ENCODE results near the gene LPIN3. TPM values are rescaled to one million over a fixed set of nuclear protein-coding genes. Genes with fewer than 3 reads are reported as not detected.

Gene LPIN3
- total and polyA plus RNA-seq, 2 of the 8 experiments (the other 6 are each of a cell fraction or from before 2014, with no cell fraction given) = 3.7 to 3.9 TPM

DNA sequence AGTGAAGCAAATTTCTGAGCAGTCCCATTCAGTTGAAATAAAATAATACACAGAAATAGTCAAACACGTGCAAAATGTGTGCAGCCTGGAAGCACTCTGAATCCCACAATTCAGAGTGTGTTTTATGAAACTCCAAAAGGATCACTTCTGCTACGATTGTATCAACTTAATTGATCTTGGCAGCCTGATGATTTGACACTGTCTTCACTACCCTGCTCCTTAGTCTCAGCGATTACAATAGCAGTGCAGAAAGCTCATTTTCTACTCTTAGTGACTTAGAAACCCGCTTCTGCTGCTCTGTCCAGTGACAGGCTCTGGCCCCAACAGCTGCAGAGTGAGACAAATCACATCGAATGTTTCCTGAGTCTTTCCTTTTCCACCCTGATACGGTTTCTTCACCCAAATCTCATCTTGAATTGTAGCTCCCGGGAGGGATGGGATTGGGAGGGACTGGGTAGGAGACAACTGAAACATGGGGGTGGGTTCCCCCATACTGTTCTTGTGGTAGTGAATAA is 42.2 kb downstream of the LPIN3 start:
- no peak overlapping the region for H4K91ac ChIP-seq (replicated peaks; ENCODE audit: insufficient read length, low read length)
- H3K4me1 ChIP-seq (replicated peaks in 1 of 4; ENCODE audit: control insufficient read depth in 3 of 4, insufficient read depth in 4 of 4, low read length in 3 of 4) = peaks cover 0 to 4% (median 1%) of the 10 kb centered on the region in 4 experiments; a peak in 2 of 7 replicates
- no peaks in the 10 kb centered on the region for H3K79me2 ChIP-seq (ENCODE audit: control insufficient read depth in 1 of 2, insufficient read depth in 2 of 2, low read length in 2 of 2)
- H3K36me3 ChIP-seq (ENCODE audit: control insufficient read depth in 2 of 4, insufficient read depth in 4 of 4, low read length in 3 of 4) = no peaks in the 10 kb centered on the region
- no peaks in the 10 kb centered on the region for H3K27me3 ChIP-seq (replicated peaks in 1 of 4; ENCODE audit: control insufficient read depth in 3 of 4, extremely low read depth in 1 of 4, insufficient read depth in 3 of 4, low read length in 3 of 4)
- no peak overlapping the region for H2BK120ac ChIP-seq (replicated peaks; ENCODE audit: low read depth, low read length)
- no peak overlapping the region for H3K56ac ChIP-seq (replicated peaks; ENCODE audit: insufficient read length, low read depth, low read length)
- no peak overlapping the region for H3K4ac ChIP-seq (replicated peaks; ENCODE audit: insufficient read length, low read depth, low read length)
- ChIA-PET CTCF (ENCODE audit: partially characterized antibody) (interaction anchor here (0.5 to 1.2 kb wide), 6 partner anchors 24 to 273 kb away, joined by 3 to 4 read pairs (median 3); no protein-coding TSS in a partner anchor), POLR2A (ENCODE audit: partially characterized antibody) (no interaction called here)
- H3K23ac ChIP-seq (ENCODE audit: insufficient read length) = no peak overlapping the region
- H2AFZ ChIP-seq (ENCODE audit: low read length) = no peak overlapping the region
- H3K4me2 ChIP-seq (ENCODE audit: insufficient read depth in 1 of 2, low read depth in 2 of 2, low read length in 2 of 2) = no peak overlapping the region
- DNase-seq (ENCODE audit: low read depth in 1 of 2, low spot score in 2 of 2) (no peak), FAIRE-seq (no peak)
- H4K20me1 ChIP-seq (replicated peaks in 1 of 2; ENCODE audit: control insufficient read depth in 1 of 2, insufficient read depth in 2 of 2, low read length in 2 of 2) = no peaks in the 10 kb centered on the region
- no peaks in the 10 kb centered on the region for H3K9me3 ChIP-seq (ENCODE audit: insufficient read depth in 2 of 2, low read depth in 1 of 2, low read length in 1 of 2)
- H2BK5ac ChIP-seq (ENCODE audit: low read depth, low read length) = no peak overlapping the region
- no peak overlapping the region for H2BK12ac ChIP-seq (ENCODE audit: low read depth, low read length)
- H3K23me2 ChIP-seq (ENCODE audit: low read depth, low read length) = no peaks in the 10 kb centered on the region
- H3K18ac ChIP-seq (ENCODE audit: extremely low read depth, low read length) = no peak overlapping the region
- no peak overlapping the region for H2BK20ac ChIP-seq (ENCODE audit: low read length)
- H4K5ac ChIP-seq (ENCODE audit: insufficient read length, low read depth, low read length) = no peak overlapping the region
- H3K9ac ChIP-seq (replicated peaks in 1 of 4; ENCODE audit: extremely low read depth in 1 of 4, low read depth in 3 of 4, low read length in 3 of 4) = no peak overlapping the region
- no peak overlapping the region for H4K8ac ChIP-seq (ENCODE audit: extremely low read depth, insufficient read depth, low read length)
- no peak overlapping the region for H3K4me3 ChIP-seq (ENCODE audit: extremely low read depth in 1 of 4, insufficient read depth in 2 of 4, low read depth in 3 of 4, low read length in 4 of 4)
- no peak overlapping the region for H2AK5ac ChIP-seq (ENCODE audit: low read depth, low read length)
- H2BK15ac ChIP-seq (ENCODE audit: low read length) = no peak overlapping the region
- 91% methylated on average over 7 of the region's 7 CpGs; no CpG with 5 or more reads in 1 of the 2 experiments for WGBS, 2 experiments (ENCODE audit: extremely low coverage in 1 of 2, insufficient coverage in 1 of 2, insufficient read length in 1 of 2, insufficient replicate concordance in 2 of 2, low coverage in 1 of 2, low lambda C conversion rate in 2 of 2, missing lambda C conversion rate in 1 of 2)
- H3K79me1 ChIP-seq (ENCODE audit: low read depth, low read length) = no peaks in the 10 kb centered on the region
- no peak overlapping the region for H3K14ac ChIP-seq (ENCODE audit: insufficient read length)
- no peak overlapping the region for H3K27ac ChIP-seq (ENCODE audit: low read depth, low read length)
- no peak for TF ChIP-seq EZH2 (IDR thresholded peaks at IDR 0.05; ENCODE audit: low read depth, low read length, severe bottlenecking)
- TF ChIP-seq POLR2A (IDR thresholded peaks at IDR 0.05; ENCODE audit: control extremely low read depth in 1 of 2, low read depth in 2 of 2, low read length in 2 of 2) = no peak
- TF ChIP-seq NRF1 (IDR thresholded peaks at IDR 0.05; ENCODE audit: low read depth, low read length) = no peak
- no peak for TF ChIP-seq ATF3 (IDR thresholded peaks at IDR 0.05; ENCODE audit: insufficient read depth, low read depth, low read length)
- no peak for TF ChIP-seq YY1 (IDR thresholded peaks at IDR 0.05; ENCODE audit: low read depth, low read length)
- TF ChIP-seq SIN3A (conservative IDR thresholded peaks at IDR 0.05 in 1 of 2, IDR thresholded peaks at IDR 0.05 in 1 of 2; ENCODE audit: low read depth in 1 of 2, low read length in 2 of 2) = no peak
- TF ChIP-seq E2F6 (IDR thresholded peaks at IDR 0.05) = no peak
- no peak for TF ChIP-seq EGR1 (IDR thresholded peaks at IDR 0.05; ENCODE audit: borderline replicate concordance, low read depth, low read length)
- TF ChIP-seq TEAD4 (IDR thresholded peaks at IDR 0.05; ENCODE audit: low read depth, low read length) = no peak
- TF ChIP-seq RXRA (IDR thresholded peaks at IDR 0.05; ENCODE audit: insufficient read depth, low read depth, low read length) = no peak
- TF ChIP-seq RBBP5 (IDR thresholded peaks at IDR 0.05; ENCODE audit: borderline replicate concordance, low read depth, low read length) = no peak
- TF ChIP-seq SP2 (IDR thresholded peaks at IDR 0.05; ENCODE audit: low read length) = no peak

All from H1 (cell line).